ENCODE results near the gene ACBD4. TPM values are rescaled to one million over a fixed set of nuclear protein-coding genes. Genes with fewer than 3 reads are reported as not detected.
A peak's percentile ranks its signal among the peaks of the same experiment; 100 is the strongest.

ACBD4 gene
- total and polyA plus RNA-seq, 2 of the 13 experiments (the other 11 are each of a cell fraction or from before 2014, with no cell fraction given), result 16.1 to 26.9 TPM

DNA sequence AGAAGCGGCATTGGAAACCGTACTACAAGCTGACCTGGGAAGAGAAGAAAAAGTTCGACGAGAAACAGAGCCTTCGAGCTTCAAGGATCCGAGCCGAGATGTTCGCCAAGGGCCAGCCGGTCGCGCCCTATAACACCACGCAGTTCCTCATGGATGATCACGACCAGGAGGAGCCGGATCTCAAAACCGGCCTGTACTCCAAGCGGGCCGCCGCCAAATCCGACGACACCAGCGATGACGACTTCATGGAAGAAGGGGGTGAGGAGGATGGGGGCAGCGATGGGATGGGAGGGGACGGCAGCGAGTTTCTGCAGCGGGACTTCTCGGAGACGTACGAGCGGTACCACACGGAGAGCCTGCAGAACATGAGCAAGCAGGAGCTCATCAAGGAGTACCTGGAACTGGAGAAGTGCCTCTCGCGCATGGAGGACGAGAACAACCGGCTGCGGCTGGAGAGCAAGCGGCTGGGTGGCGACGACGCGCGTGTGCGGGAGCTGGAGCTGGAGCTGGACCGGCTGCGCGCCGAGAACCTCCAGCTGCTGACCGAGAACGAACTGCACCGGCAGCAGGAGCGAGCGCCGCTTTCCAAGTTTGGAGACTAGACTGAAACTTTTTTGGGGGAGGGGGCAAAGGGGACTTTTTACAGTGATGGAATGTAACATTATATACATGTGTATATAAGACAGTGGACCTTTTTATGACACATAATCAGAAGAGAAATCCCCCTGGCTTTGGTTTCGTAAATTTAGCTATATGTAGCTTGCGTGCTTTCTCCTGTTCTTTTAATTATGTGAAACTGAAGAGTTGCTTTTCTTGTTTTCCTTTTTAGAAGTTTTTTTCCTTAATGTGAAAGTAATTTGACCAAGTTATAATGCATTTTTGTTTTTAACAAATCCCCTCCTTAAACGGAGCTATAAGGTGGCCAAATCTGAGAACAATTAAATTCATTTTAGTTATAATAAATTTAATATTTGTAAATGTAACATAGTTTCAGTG is 14.5 kb downstream of the ACBD4 start (continued):
- TF ChIP-seq, protein P1, sequence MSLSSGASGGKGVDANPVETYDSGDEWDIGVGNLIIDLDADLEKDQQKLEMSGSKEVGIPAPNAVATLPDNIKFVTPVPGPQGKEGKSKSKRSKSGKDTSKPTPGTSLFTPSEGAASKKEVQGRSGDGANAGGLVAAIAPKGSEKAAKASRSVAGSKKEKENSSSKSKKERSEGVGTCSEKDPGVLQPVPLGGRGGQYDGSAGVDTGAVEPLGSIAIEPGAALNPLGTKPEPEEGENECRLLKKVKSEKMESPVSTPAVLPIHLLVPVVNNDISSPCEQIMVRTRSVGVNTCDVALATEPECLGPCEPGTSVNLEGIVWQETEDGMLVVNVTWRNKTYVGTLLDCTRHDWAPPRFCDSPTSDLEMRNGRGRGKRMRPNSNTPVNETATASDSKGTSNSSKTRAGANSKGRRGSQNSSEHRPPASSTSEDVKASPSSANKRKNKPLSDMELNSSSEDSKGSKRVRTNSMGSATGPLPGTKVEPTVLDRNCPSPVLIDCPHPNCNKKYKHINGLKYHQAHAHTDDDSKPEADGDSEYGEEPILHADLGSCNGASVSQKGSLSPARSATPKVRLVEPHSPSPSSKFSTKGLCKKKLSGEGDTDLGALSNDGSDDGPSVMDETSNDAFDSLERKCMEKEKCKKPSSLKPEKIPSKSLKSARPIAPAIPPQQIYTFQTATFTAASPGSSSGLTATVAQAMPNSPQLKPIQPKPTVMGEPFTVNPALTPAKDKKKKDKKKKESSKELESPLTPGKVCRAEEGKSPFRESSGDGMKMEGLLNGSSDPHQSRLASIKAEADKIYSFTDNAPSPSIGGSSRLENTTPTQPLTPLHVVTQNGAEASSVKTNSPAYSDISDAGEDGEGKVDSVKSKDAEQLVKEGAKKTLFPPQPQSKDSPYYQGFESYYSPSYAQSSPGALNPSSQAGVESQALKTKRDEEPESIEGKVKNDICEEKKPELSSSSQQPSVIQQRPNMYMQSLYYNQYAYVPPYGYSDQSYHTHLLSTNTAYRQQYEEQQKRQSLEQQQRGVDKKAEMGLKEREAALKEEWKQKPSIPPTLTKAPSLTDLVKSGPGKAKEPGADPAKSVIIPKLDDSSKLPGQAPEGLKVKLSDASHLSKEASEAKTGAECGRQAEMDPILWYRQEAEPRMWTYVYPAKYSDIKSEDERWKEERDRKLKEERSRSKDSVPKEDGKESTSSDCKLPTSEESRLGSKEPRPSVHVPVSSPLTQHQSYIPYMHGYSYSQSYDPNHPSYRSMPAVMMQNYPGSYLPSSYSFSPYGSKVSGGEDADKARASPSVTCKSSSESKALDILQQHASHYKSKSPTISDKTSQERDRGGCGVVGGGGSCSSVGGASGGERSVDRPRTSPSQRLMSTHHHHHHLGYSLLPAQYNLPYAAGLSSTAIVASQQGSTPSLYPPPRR (CRISPR knock-in tag; IDR thresholded peaks at IDR 0.05; ENCODE audit: borderline replicate concordance), result peak; percentile 28; the same call in 1 of the 2 replicates
- TF ChIP-seq, protein P2, sequence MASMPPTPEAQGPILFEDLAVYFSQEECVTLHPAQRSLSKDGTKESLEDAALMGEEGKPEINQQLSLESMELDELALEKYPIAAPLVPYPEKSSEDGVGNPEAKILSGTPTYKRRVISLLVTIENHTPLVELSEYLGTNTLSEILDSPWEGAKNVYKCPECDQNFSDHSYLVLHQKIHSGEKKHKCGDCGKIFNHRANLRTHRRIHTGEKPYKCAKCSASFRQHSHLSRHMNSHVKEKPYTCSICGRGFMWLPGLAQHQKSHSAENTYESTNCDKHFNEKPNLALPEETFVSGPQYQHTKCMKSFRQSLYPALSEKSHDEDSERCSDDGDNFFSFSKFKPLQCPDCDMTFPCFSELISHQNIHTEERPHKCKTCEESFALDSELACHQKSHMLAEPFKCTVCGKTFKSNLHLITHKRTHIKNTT (CRISPR knock-in tag; IDR thresholded peaks at IDR 0.05), result no peak
- TF ChIP-seq IKZF4 (CRISPR knock-in tag; IDR thresholded peaks at IDR 0.05; ENCODE audit: borderline replicate concordance, low read depth, not compliant biosample characterization) (peak; percentile 25), ZNF333 (CRISPR knock-in tag; IDR thresholded peaks at IDR 0.05; ENCODE audit: borderline replicate concordance) (no peak; the same call in 1 of the 2 replicates), NFE2L1 (CRISPR knock-in tag; IDR thresholded peaks at IDR 0.05; ENCODE audit: borderline replicate concordance) (no peak), HNRNPK (IDR thresholded peaks at IDR 0.05; ENCODE audit: low read depth, low read length, poor library complexity, severe bottlenecking) (no peak), REPIN1 (CRISPR knock-in tag; IDR thresholded peaks at IDR 0.05; ENCODE audit: borderline replicate concordance, low read depth) (peak; percentile 36; the same call in 1 of the 2 replicates), ZNF850 (CRISPR knock-in tag; conservative IDR thresholded peaks at IDR 0.05) (no peak), NBN (conservative IDR thresholded peaks at IDR 0.05) (no peak), XRCC5 (optimal IDR thresholded peaks at IDR 0.05; ENCODE audit: low read length) (no peak), CEBPB (IDR thresholded peaks at IDR 0.05; ENCODE audit: borderline replicate concordance, low read depth, low read length) (no peak), ZNF556 (CRISPR knock-in tag; IDR thresholded peaks at IDR 0.05; ENCODE audit: borderline replicate concordance) (0 out of 2 replicates have a peak, but pooled peaks have one; percentile 74)
- TF ChIP-seq, protein P3, sequence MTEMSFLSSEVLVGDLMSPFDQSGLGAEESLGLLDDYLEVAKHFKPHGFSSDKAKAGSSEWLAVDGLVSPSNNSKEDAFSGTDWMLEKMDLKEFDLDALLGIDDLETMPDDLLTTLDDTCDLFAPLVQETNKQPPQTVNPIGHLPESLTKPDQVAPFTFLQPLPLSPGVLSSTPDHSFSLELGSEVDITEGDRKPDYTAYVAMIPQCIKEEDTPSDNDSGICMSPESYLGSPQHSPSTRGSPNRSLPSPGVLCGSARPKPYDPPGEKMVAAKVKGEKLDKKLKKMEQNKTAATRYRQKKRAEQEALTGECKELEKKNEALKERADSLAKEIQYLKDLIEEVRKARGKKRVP (CRISPR knock-in tag; IDR thresholded peaks at IDR 0.05), result no peak
- TF ChIP-seq, protein P4, sequence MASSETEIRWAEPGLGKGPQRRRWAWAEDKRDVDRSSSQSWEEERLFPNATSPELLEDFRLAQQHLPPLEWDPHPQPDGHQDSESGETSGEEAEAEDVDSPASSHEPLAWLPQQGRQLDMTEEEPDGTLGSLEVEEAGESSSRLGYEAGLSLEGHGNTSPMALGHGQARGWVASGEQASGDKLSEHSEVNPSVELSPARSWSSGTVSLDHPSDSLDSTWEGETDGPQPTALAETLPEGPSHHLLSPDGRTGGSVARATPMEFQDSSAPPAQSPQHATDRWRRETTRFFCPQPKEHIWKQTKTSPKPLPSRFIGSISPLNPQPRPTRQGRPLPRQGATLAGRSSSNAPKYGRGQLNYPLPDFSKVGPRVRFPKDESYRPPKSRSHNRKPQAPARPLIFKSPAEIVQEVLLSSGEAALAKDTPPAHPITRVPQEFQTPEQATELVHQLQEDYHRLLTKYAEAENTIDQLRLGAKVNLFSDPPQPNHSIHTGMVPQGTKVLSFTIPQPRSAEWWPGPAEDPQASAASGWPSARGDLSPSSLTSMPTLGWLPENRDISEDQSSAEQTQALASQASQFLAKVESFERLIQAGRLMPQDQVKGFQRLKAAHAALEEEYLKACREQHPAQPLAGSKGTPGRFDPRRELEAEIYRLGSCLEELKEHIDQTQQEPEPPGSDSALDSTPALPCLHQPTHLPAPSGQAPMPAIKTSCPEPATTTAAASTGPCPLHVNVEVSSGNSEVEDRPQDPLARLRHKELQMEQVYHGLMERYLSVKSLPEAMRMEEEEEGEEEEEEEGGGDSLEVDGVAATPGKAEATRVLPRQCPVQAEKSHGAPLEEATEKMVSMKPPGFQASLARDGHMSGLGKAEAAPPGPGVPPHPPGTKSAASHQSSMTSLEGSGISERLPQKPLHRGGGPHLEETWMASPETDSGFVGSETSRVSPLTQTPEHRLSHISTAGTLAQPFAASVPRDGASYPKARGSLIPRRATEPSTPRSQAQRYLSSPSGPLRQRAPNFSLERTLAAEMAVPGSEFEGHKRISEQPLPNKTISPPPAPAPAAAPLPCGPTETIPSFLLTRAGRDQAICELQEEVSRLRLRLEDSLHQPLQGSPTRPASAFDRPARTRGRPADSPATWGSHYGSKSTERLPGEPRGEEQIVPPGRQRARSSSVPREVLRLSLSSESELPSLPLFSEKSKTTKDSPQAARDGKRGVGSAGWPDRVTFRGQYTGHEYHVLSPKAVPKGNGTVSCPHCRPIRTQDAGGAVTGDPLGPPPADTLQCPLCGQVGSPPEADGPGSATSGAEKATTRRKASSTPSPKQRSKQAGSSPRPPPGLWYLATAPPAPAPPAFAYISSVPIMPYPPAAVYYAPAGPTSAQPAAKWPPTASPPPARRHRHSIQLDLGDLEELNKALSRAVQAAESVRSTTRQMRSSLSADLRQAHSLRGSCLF (CRISPR knock-in tag; IDR thresholded peaks at IDR 0.05; ENCODE audit: borderline replicate concordance), result no peak
